ENCODE results near the gene WDR38. TPM values are rescaled to one million over a fixed set of nuclear protein-coding genes. Genes with fewer than 3 reads are reported as not detected.

The WDR38 gene
- total RNA-seq, 2 experiments from 2014 or later: not detected

DNA sequence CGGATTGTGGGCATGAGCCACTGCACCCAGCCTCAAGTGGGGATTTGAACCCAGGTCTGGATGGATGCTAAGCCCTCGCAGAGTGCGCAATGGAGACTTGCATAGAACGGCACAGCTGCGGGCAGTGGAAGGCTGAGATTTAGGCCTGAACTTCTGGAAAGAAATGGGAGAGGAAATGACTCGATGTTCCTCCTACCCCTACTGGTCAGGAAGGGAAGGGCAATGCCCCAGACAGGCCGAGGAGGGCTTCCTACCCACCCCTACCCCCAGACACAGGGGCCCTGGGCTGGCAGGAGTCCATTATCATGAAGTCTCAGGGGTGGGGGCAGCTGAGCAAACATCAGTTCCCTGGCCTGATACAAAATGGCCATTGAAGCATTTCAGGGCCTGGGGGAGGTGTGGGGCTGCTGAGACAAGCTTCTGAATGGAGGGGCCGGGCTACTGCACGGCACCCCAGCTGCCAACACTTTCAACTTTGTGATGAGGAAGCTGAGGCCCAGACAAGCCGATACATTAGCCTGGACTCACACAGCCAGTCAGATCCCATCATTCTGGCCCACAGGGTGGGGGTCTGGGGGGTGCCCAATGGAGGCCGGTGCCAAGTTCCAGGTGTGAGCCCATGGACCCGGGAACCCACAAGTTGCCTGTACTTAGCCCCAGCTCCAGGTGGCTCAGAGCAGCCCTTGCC is 13.5 kb upstream of the WDR38 start:
- no peak overlapping the region for H3K4me3 Mint-ChIP-seq
- no peaks in the 10 kb centered on the region for H3K4me1 Mint-ChIP-seq (ENCODE audit: low read depth)
- peaks cover 15% of the 10 kb centered on the region for H3K27me3 Mint-ChIP-seq
- intact Hi-C loops (cut with micrococcal nuclease): no loop called here
- POLR2A ChIA-PET: interaction anchor here (1.0 to 1.5 kb wide), 2 partner anchors 10 to 16 kb away, joined by 3 read pairs; no protein-coding TSS in a partner anchor
- no peak for DNase-seq
- TF ChIP-seq, protein P1, sequence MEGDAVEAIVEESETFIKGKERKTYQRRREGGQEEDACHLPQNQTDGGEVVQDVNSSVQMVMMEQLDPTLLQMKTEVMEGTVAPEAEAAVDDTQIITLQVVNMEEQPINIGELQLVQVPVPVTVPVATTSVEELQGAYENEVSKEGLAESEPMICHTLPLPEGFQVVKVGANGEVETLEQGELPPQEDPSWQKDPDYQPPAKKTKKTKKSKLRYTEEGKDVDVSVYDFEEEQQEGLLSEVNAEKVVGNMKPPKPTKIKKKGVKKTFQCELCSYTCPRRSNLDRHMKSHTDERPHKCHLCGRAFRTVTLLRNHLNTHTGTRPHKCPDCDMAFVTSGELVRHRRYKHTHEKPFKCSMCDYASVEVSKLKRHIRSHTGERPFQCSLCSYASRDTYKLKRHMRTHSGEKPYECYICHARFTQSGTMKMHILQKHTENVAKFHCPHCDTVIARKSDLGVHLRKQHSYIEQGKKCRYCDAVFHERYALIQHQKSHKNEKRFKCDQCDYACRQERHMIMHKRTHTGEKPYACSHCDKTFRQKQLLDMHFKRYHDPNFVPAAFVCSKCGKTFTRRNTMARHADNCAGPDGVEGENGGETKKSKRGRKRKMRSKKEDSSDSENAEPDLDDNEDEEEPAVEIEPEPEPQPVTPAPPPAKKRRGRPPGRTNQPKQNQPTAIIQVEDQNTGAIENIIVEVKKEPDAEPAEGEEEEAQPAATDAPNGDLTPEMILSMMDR (IDR thresholded peaks at IDR 0.05): no peak
- H3K36me3 Mint-ChIP-seq (ENCODE audit: low read depth): no peaks in the 10 kb centered on the region
- no peaks in the 10 kb centered on the region for H3K9me3 Mint-ChIP-seq
- CTCF ChIA-PET: interaction anchor here (0.8 to 8.4 kb wide), 14 partner anchors 8 to 132 kb away, joined by 3 to 66 read pairs (median 4); partner anchors contain the start of genes NR6A1, OLFML2A and WDR38
- peak; percentile 62 for ATAC-seq
- H3K27ac Mint-ChIP-seq: no peak overlapping the region

DNA sequence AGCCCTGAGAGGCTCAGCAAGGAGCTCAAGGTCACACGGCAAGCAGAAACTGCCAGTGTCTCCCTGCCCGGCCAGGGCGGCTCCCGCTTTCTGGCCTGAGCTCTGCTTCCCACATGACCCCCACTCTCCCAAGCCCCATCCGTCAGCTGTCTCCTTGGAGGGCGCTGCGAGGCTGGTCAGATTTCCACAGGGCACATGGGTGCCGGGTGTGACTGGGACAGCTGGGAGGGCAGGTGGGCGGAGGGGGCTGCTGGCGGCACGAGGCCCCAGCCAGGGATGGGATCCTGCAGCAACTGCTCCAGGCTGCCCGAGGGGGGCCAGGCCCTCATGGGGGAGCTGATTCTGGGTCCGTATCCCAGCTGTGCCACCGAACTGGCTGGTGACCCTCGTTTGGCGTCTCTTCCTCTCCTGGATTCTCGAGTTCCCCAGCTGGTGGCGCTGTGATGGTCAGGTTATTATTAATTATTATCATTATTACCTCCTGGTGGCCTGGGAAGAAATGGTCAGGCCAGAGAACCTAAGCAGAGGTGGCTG is 12.9 kb upstream of the WDR38 start:
- POLR2A ChIA-PET: interaction anchor here (1.0 to 1.5 kb wide), 2 partner anchors 10 to 15 kb away, joined by 3 read pairs; no protein-coding TSS in a partner anchor
- DNase-seq (no peak), ATAC-seq (no peak)
- Mint-ChIP-seq H3K4me3 (no peak overlapping the region), H3K9me3 (no peaks in the 10 kb centered on the region), H3K27me3 (peaks cover 15% of the 10 kb centered on the region), H3K4me1 (ENCODE audit: low read depth) (no peaks in the 10 kb centered on the region), H3K36me3 (ENCODE audit: low read depth) (no peaks in the 10 kb centered on the region), H3K27ac (no peak overlapping the region)
- TF ChIP-seq, protein P1 (IDR thresholded peaks at IDR 0.05): no peak
- CTCF ChIA-PET: interaction anchor here (0.8 to 8.4 kb wide), 15 partner anchors 9 to 133 kb away, joined by 3 to 66 read pairs (median 4); partner anchors contain the start of genes NR6A1, OLFML2A and WDR38
- intact Hi-C loops (cut with micrococcal nuclease): no loop called here

DNA sequence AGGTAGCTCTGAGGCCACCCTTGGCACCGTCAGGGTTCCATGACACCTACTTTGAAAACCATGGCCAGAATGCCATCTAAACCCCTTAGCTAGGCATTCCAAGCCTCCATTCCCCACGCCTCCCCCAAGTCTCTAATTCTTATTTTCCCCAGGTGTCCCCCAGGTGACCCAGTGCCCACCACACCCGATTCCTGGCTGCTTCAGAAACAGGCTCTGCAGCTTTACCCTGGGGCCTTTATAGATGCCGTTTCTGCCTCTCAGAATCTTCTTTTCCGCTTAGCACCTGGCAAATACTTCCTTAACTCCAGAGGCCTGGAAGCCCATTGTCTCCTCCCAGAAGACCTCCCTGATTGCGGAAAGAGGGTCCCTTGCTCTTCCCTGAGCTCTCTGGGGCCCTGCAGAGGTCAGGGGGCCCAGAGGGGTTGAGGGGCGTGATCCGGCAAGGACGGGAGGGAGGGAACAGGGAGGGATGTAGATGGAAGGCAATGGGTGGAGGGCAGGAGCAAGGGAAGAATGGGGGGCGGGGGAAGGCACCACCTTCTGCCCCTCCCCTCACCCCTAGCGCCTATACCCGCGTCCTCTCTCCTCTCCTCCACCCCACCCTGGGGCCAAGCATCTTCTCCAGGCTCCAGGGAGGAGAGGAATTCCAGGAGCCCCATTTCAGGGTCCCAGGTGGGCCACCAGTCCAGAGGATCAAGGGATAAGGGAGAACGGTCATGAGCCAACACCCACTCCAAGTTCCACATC is 12.0 kb upstream of the WDR38 start:
- ChIA-PET CTCF (interaction anchor here (1.0 to 8.4 kb wide), 8 partner anchors 12 to 67 kb away, joined by 4 to 66 read pairs (median 6); partner anchors contain the start of genes NR6A1, OLFML2A and WDR38), POLR2A (interaction anchor here (1.0 kb wide), 2 partner anchors 9 to 11 kb away, joined by 3 read pairs; no protein-coding TSS in a partner anchor)
- ATAC-seq: no peak
- no peaks in the 10 kb centered on the region for H3K4me1 Mint-ChIP-seq (ENCODE audit: low read depth)
- H3K9me3 Mint-ChIP-seq: no peaks in the 10 kb centered on the region
- TF ChIP-seq, protein P1 (IDR thresholded peaks at IDR 0.05): no peak
- H3K36me3 Mint-ChIP-seq (ENCODE audit: low read depth): no peaks in the 10 kb centered on the region
- H3K27me3 Mint-ChIP-seq: peaks cover 15% of the 10 kb centered on the region
- H3K27ac Mint-ChIP-seq: no peak overlapping the region
- DNase-seq: no peak
- intact Hi-C loops (cut with micrococcal nuclease): no loop called here
- no peak overlapping the region for H3K4me3 Mint-ChIP-seq

DNA sequence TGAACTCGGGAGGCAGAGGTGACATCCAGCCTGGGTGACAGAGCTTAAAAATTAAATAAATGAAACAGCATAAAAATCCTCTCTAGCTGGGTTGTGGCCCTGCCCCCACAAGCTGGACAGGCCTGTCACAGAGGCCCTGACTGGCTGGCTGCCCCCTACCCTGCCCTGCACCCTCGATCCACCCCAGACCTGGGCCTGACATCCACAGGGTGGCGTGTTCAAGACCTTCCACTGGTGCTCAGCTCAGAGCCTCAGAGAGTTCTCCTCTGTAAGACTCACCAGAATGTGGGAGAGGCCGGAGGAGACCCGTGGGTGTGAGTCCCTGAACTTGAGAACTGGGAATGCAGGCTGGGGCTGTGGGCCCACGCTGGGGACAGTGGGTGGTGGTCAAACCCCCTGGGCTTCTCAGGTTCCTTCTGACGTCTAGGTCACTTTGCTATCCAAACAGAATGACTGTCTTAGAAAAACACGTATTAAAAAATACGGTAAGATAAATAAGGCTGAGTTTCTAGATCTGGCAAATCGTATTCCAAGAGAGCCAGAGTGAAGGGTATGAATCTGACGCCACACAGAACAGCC is 9.7 kb upstream of the WDR38 start:
- ChIA-PET POLR2A (no interaction called here), CTCF (interaction anchor here (8.0 kb wide), 1 partner anchor 10 kb away, joined by 57 read pairs; the partner anchor contains the start of gene WDR38)
- Mint-ChIP-seq H3K4me3 (no peak overlapping the region), H3K27me3 (peaks cover 12% of the 10 kb centered on the region), H3K36me3 (ENCODE audit: low read depth) (no peaks in the 10 kb centered on the region), H3K27ac (no peak overlapping the region), H3K4me1 (ENCODE audit: low read depth) (no peaks in the 10 kb centered on the region), H3K9me3 (no peaks in the 10 kb centered on the region)
- DNase-seq (no peak), ATAC-seq (no peak)
- intact Hi-C loops (cut with micrococcal nuclease): no loop called here
- TF ChIP-seq, protein P1 (IDR thresholded peaks at IDR 0.05): no peak
